NCI-H2029 (cell line): ENCODE results near the gene PTPRK.
"Not testable (repeated sequence)": the region's sequence is repeated elsewhere in the genome, so short reads cannot be mapped to it uniquely, and the experiment has no call there.

ENCODE experiments used
- DNase-seq: peaks from one replicate; lab custom pipeline; 2025; lab: John Stamatoyannopoulos, UW

Gene PTPRK

GRCh38 chr6:127956260-127956888 is 564.0 kb downstream of the PTPRK start:
- no peak for DNase-seq

DNA sequence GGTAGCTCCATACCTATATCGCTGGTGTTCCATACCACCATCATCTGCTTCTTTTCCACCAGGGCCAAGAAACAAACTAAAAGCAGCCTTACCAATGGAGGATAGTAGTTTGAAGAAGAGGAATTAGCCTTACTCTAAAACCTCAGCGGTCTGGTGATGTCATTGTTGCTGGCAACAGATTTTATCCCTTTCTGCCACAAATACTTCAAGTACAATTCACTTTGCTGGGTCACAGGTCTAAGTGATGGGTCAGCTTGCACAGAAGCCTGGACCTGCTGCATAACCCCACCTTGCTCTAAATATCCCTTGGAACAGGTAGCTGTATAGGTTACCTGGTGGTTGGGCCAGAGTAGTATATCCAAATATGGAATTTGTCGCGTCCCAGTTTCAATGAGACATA is 566.3 kb downstream of the PTPRK start:
- DNase-seq, result no peak

DNA sequence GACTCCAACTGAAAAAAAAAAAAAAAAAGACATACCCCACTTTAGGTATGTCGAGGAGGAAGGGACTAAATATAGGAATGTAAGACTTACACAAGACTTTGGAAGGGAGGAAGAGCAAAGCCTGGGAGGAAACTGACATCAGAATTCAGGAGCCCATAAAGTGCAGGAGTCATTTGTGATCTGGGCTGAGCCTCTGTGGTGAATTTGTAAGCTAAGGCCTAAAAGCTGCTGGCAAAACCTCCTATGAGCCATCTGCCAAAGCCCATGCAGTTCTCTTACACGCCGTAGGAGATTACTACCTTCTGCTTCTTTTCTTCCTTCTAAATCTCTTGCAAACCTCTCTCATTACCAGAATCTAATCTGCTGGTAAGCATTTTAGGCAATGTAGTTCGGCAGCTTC is 567.6 kb downstream of the PTPRK start:
- no peak for DNase-seq

DNA sequence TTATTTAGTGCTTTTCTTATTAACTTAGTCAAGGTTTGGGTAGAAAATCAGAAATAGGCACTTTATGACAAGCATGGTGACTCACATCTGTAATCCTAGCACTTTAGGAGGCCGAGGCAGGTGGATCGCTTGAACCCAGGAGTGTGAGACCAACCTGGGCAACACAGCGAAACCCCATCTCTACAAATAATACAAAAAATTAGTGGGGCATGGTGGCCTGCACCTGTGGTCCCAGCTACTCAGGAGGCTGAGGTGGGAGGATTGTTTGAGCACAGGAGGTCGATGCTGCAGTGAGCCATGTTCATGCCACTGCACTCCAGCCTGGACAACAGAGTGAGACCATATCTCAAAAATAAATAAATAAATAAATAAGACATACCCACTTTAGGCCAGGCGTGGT is 568.2 kb downstream of the PTPRK start:
- DNase-seq, result no peak

- DNase-seq, result no peak
These were observed 569.1 kb downstream of the PTPRK start for GRCh38 chr6:127951172-127951917.

DNA sequence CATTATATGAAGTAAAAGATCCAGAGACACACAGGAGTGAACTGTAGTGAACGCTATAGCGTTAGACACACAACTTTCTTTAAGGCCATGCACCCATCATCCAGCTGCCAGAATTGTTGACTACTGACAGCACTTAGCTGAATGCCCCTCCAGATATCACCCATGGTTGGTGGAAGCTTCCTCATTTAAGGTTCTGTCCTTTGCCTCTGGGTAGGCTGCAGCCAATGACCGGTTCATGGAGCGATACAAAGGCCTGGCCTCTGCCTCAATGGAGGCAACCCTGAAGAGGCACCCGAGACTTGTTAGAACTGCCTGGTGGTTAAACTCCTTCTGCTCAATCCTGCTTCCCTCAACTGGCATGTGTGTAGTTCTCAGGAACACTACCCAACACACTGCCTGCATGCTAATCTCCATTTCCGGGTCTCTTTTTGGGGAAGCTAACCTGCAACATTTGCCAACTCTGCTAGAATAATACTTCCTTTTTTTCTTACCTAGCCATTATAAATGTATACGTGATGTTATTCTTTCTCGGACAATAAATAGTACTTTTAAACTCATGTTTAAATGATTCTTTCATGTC is 569.7 kb downstream of the PTPRK start:
- no peak for DNase-seq

DNA sequence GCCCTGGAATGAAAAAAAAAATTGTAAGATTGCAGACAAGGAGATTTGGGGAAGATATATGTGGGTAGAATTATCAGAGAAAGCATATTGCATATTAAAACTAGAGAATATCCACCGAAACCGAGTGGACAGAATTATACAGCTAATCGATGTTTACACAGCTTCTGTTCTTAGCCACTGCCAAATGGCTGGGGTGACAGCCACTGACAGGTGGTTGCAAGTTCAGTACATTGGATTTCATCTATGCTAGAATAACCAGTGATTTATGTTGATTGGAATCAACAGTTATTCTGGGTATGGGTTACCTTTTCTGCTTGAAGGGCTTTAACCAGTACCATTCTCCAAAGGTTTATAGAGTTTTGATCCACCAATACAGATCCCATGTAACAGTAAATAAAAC is 571.1 kb downstream of the PTPRK start:
- no peak for DNase-seq

GRCh38 chr6:127946388-127946787 is 574.0 kb downstream of the PTPRK start:
- no peak for DNase-seq

- no peak for DNase-seq
These were observed 574.8 kb downstream of the PTPRK start for GRCh38 chr6:127945434-127946097.

GRCh38 chr6:127941228-127941627 is 579.2 kb downstream of the PTPRK start:
- DNase-seq, result no peak

- DNase-seq, result no peak
These were observed 580.8 kb downstream of the PTPRK start for GRCh38 chr6:127939442-127940066.

DNA sequence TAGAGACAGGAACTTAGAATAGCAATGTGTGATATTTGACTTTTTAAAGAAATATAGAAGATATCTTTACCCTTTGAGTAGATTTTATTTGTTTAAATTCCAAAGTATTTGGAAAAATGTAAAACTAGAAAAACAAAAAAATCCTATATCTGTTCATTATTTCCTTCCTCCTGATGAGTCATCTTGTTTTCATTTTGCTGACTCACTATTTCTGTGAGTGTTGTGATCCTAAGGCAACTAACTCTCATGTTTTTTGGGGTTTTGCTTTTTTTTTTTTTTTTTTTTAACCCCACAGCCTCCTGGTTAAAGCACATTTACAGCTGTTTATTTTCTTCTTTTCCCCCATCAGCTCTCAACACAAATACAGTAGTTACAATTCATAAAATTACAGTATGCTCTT is 581.7 kb downstream of the PTPRK start:
- DNase-seq, result no peak

- DNase-seq, result no peak
These were observed 582.7 kb downstream of the PTPRK start for GRCh38 chr6:127937747-127938146.

GRCh38 chr6:127937102-127937501 is 583.3 kb downstream of the PTPRK start:
- DNase-seq, result no peak

DNA sequence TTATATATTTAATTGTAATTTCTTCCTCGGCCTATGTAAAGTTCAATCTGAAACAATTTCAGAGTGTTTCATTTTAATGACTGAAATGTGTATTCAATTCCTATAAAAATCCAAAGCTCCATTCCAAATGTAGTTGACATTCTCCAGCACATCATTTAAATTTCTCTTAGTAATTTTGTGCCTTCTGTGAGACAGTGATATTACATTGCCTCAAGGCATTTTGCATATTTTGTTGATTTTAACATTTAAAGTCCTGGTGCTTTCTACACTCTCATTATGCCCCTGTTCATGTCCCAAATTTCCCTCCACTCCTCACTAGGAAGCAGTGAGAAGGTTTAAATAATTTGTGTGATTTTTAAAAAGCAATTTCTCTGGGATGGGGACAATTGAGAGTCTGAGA is 585.4 kb downstream of the PTPRK start:
- DNase-seq, result no peak

DNA sequence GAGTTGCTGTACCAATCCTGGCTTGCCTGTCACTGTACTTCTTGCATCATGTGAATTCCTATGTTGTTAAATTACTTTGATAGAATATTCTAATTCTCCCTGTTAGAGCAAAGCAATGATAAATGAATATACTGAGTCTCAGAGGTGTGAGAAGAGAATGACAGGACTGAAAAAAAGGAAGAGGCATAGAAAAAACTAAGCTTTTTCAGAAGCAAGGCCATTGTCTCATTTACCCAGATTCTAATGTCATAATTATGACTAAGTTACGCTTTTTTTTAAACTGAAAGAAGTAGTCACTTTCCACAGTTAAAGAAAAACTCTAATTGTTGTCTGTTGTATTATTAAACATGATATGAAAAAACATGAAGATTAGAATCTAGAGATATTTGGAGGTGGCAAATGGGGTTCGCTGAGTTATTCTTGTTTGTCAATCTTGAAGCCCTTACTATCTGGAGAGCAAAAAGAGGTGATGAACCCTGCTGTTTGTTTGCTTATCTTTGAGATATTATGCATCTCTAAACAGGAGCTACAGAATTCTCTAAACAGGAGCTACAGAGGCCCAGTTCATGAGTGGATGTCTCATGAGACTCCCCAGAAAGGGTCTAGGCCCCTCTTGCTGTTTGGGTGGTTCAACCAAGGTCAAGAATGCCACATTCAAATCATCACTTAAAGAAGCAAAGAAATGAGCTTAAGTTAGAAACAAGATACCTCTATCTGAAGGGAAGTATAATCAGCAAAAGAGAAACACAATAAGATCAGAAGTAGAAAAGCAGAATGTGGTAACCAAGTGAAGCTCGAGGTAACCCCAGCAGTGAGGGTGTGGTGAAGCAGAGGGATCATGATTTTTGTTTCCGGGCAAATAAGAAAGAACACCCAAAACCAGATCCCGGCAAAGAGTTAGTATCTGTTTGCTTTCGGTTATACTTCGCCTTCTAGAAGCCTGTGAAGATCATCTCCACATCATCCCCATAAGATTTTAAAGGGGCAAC is 586.3 kb downstream of the PTPRK start:
- no peak for DNase-seq

DNA sequence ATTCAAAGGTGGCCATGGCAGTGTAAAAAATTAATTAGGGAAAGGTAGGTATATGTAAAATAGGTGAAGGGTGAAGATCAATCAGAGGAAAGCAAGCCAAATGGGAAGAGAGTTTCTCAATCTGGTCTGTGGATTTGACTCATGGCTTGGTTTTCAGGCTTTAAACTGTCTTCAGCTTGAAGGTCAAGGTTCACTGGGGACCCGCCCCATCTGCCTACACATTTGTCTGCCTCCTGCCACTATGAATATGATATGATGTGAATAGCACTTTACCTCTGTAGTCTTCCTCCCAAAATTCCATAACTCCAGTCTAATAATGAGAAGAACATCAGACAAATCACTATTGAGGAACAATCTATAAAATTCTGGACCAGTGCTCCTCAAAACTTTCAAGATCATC is 587.3 kb downstream of the PTPRK start:
- no peak for DNase-seq

- DNase-seq, result no peak
These were observed 587.7 kb downstream of the PTPRK start for GRCh38 chr6:127932708-127933107.

- not testable (repeated sequence) for DNase-seq
These were observed 594.0 kb downstream of the PTPRK start for GRCh38 chr6:127926441-127926840.

GRCh38 chr6:127924440-127924839 is 596.0 kb downstream of the PTPRK start:
- no peak for DNase-seq

DNA sequence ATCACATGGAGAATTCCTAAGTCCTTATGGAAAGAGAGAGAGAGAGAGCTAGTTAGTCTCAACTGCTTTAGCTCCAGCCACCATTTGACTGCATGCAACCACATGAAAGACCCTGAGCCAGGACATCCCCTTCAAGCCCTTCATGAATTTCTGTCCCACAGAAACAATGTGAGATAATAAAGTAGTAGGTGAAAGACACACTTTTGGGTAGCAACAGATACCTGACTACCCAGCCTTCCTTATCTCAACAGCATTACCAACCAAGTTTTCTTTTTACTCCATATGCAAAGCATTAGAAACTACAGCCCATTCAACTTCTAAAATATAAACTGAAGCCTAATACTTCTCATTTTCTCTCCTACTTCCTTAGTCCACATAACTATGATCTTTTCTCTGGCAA is 596.4 kb downstream of the PTPRK start:
- no peak for DNase-seq
